HUES6 (cell line): ENCODE data around the gene USP37.

Source experiments
- H3K27ac ChIP-seq: 2 replicates; pipeline ENCODE4 v1.7.0; 2013; ENCODE audit warnings: low read depth, mild to moderate bottlenecking, low read length, inconsistent platforms
- H3K27me3 ChIP-seq: 2 replicates; pipeline ENCODE4 v1.6.1; 2013; ENCODE audit warnings: low read length; ENCODE audit not compliant: control insufficient read depth, insufficient read depth
- H3K36me3 ChIP-seq: 2 replicates; pipeline ENCODE4 v1.6.1; 2013; ENCODE audit warnings: low read length; ENCODE audit not compliant: control insufficient read depth, insufficient read depth
- H3K4me1 ChIP-seq: 2 replicates; pipeline ENCODE4 v1.6.1; 2013; ENCODE audit warnings: low read length; ENCODE audit not compliant: control insufficient read depth, insufficient read depth
- H3K4me3 ChIP-seq: 2 replicates; pipeline ENCODE4 v1.5.1; 2013; ENCODE audit warnings: low read depth, low read length
- H3K9ac ChIP-seq: one replicate; pipeline ENCODE4 v1.6.1; 2013; ENCODE audit warnings: mild to moderate bottlenecking, low read length
- H3K9me3 ChIP-seq: 2 replicates; pipeline ENCODE4 v1.6.1; 2013; ENCODE audit warnings: low read depth, low read length; ENCODE audit not compliant: control insufficient read depth, insufficient read depth

The USP37 gene

GRCh38 chr2:218568190-218569037 is at the start of gene USP37, which contains the start of gene CNOT9:
TSS of gene USP37 (minus strand) at chr2:218568351. CDS start at chr2:218558653, 9,698 bp downstream.
TSS of gene CNOT9 (plus strand) at chr2:218568839. CDS start at chr2:218568955, 116 bp downstream.
- peaks cover 18% of the 10 kb centered on the region for H3K4me1 ChIP-seq
- peak within 1 kb of the TSS; percentile 97 for H3K9ac ChIP-seq
- no peaks in the 10 kb centered on the region for H3K27me3 ChIP-seq
- H3K27ac ChIP-seq = peak within 1 kb of the TSS; percentile 95
- H3K4me3 ChIP-seq = peak within 1 kb of the TSS; percentile 88
- peaks cover 42% of the 10 kb centered on the region for H3K36me3 ChIP-seq
- no peaks in the 10 kb centered on the region for H3K9me3 ChIP-seq

GRCh38 chr2:218615868-218616315 is 47.7 kb upstream of the USP37 start:
- no peak overlapping the region for H3K27ac ChIP-seq
- H3K9me3 ChIP-seq = no peaks in the 10 kb centered on the region
- no peaks in the 10 kb centered on the region for H3K4me1 ChIP-seq
- no peak overlapping the region for H3K4me3 ChIP-seq
- H3K36me3 ChIP-seq = no peaks in the 10 kb centered on the region
- H3K9ac ChIP-seq = no peak overlapping the region
- no peaks in the 10 kb centered on the region for H3K27me3 ChIP-seq

- H3K36me3 ChIP-seq = no peaks in the 10 kb centered on the region
- no peaks in the 10 kb centered on the region for H3K9me3 ChIP-seq
- peak within 1 kb of the TSS; percentile 8; the same call in 1 of the 2 replicates for H3K4me3 ChIP-seq
- H3K9ac ChIP-seq = peak within 1 kb of the TSS; percentile 22
- H3K27me3 ChIP-seq = no peaks in the 10 kb centered on the region
- H3K27ac ChIP-seq = no peak within 1 kb of the TSS
- peaks cover 13% of the 10 kb centered on the region for H3K4me1 ChIP-seq
These were observed 39.4 kb upstream of the USP37 start, which contains the start of gene PLCD4 for GRCh38 chr2:218607436-218608115. TSS of gene PLCD4 (plus strand) at chr2:218607899. CDS start at chr2:218615740, 7,841 bp downstream.

GRCh38 chr2:218605432-218605831 is 37.3 kb upstream of the USP37 start:
- no peaks in the 10 kb centered on the region for H3K36me3 ChIP-seq
- no peak overlapping the region for H3K9ac ChIP-seq
- H3K27ac ChIP-seq = no peak overlapping the region
- H3K4me1 ChIP-seq = peaks cover 13% of the 10 kb centered on the region
- no peak overlapping the region for H3K4me3 ChIP-seq
- H3K9me3 ChIP-seq = no peaks in the 10 kb centered on the region
- H3K27me3 ChIP-seq = no peaks in the 10 kb centered on the region

GRCh38 chr2:218585541-218585940 is 17.4 kb upstream of the USP37 start:
- peaks cover 92% of the 10 kb centered on the region for H3K36me3 ChIP-seq

GRCh38 chr2:218583983-218584850 is 16.1 kb upstream of the USP37 start:
- no peaks in the 10 kb centered on the region for H3K9me3 ChIP-seq
- no peak overlapping the region for H3K27ac ChIP-seq
- H3K27me3 ChIP-seq = no peaks in the 10 kb centered on the region
- peaks cover 85% of the 10 kb centered on the region for H3K36me3 ChIP-seq
- no peak overlapping the region for H3K4me3 ChIP-seq
- no peak overlapping the region for H3K9ac ChIP-seq
- no peaks in the 10 kb centered on the region for H3K4me1 ChIP-seq

More at GRCh38 chr2:218585541-218585940, 17.4 kb upstream of the USP37 start:
- no peaks in the 10 kb centered on the region for H3K4me1 ChIP-seq
- no peak overlapping the region for H3K4me3 ChIP-seq
- no peak overlapping the region for H3K9ac ChIP-seq
- no peak overlapping the region for H3K27ac ChIP-seq
- H3K27me3 ChIP-seq = no peaks in the 10 kb centered on the region
- H3K9me3 ChIP-seq = no peaks in the 10 kb centered on the region

- H3K9ac ChIP-seq = no peak overlapping the region
- H3K4me1 ChIP-seq = peaks cover 14% of the 10 kb centered on the region
- no peak overlapping the region for H3K4me3 ChIP-seq
- H3K9me3 ChIP-seq = no peaks in the 10 kb centered on the region
- no peak overlapping the region for H3K27ac ChIP-seq
- H3K27me3 ChIP-seq = no peaks in the 10 kb centered on the region
- H3K36me3 ChIP-seq = peaks cover 65% of the 10 kb centered on the region
These were observed 13.9 kb upstream of the USP37 start for GRCh38 chr2:218582076-218582475.

- Histone ChIP-seq H3K36me3 (peaks cover 51% of the 10 kb centered on the region), H3K27me3 (no peaks in the 10 kb centered on the region), H3K27ac (no peak overlapping the region), H3K4me1 (peaks cover 14% of the 10 kb centered on the region), H3K9ac (no peak overlapping the region), H3K4me3 (no peak overlapping the region; the same call in 1 of the 2 replicates), H3K9me3 (no peaks in the 10 kb centered on the region)
These were observed 10.2 kb upstream of the USP37 start for GRCh38 chr2:218578272-218578877.

- Histone ChIP-seq H3K27me3 (no peaks in the 10 kb centered on the region), H3K27ac (no peak overlapping the region), H3K36me3 (peaks cover 49% of the 10 kb centered on the region), H3K9me3 (no peaks in the 10 kb centered on the region), H3K4me1 (peaks cover 14% of the 10 kb centered on the region), H3K4me3 (no peak overlapping the region), H3K9ac (no peak overlapping the region)
These were observed 9.5 kb upstream of the USP37 start for GRCh38 chr2:218577482-218578220.

- Histone ChIP-seq H3K27ac (no peak overlapping the region), H3K9me3 (no peaks in the 10 kb centered on the region), H3K36me3 (peaks cover 52% of the 10 kb centered on the region), H3K27me3 (no peaks in the 10 kb centered on the region), H3K9ac (no peak overlapping the region), H3K4me1 (peaks cover 14% of the 10 kb centered on the region), H3K4me3 (no peak overlapping the region)
These were observed 8.7 kb upstream of the USP37 start for GRCh38 chr2:218576854-218577253.
